HepG2 (cell line): ENCODE results near the gene RERE. TPM values are rescaled to one million over a fixed set of nuclear protein-coding genes. Genes with fewer than 3 reads are reported as not detected.

ENCODE experiments used
- ARNTL ChIP-seq: sonication (generic); formaldehyde crosslinking; IDR thresholded peaks from 2 replicates; pipeline ENCODE4 v1.4.0; 2020; ENCODE audit warnings: mild to moderate bottlenecking, missing genetic modification reagents
- BCLAF1 ChIP-seq: fragments of 450-650 bp; IDR thresholded peaks from 2 replicates; pipeline ENCODE4 v1.6.1; 2017; ENCODE audit warnings: mild to moderate bottlenecking
- GPN1 ChIP-seq: sonication (generic); formaldehyde crosslinking; IDR thresholded peaks from 2 replicates; pipeline ENCODE4 v1.5.1; 2020; ENCODE audit warnings: missing genetic modification reagents, borderline replicate concordance
- MEF2D ChIP-seq: sonication (generic); formaldehyde crosslinking; IDR thresholded peaks from 2 replicates; pipeline ENCODE4 v1.5.1; 2020; ENCODE audit warnings: mild to moderate bottlenecking, missing genetic modification reagents
- NFYC ChIP-seq: IDR thresholded peaks from 2 replicates; pipeline ENCODE4 v1.6.1; 2016; ENCODE audit warnings: missing genetic modification reagents, missing compliant biosample characterization
- ZHX1 ChIP-seq: sonication (generic); formaldehyde crosslinking; IDR thresholded peaks from 2 replicates; pipeline ENCODE4 v1.8.1; 2022; ENCODE audit warnings: low read depth, mild to moderate bottlenecking, missing genetic modification reagents
- ZNF260 ChIP-seq: sonication (generic); formaldehyde crosslinking; IDR thresholded peaks from 2 replicates; pipeline ENCODE4 v1.4.0; 2020; ENCODE audit warnings: missing genetic modification reagents, low read depth, mild to moderate bottlenecking, borderline replicate concordance
- ZNF407 ChIP-seq: sonication (generic); formaldehyde crosslinking; IDR thresholded peaks from one replicate; pipeline ENCODE4 v1.5.1; 2020; ENCODE audit warnings: mild to moderate bottlenecking, missing genetic modification reagents; ENCODE audit errors: not compliant biosample characterization
- ZNF710 ChIP-seq: sonication (generic); formaldehyde crosslinking; IDR thresholded peaks from 2 replicates; pipeline ENCODE4 v1.5.0; 2020; ENCODE audit warnings: mild to moderate bottlenecking, missing genetic modification reagents, borderline replicate concordance
- polyA plus RNA-seq, 8 experiments: library from polyadenylated mRNA; depleted of rRNA in 3 of 8; stranded (reverse) in 7 of 8; unstranded in 1 of 8; fragments of >200 nt; fragmentation: Illumina TruSeq in 4 of 8; extraction: Trizol in 4 of 8; gene quantifications; 2 replicates each; pipeline versions ENCODE4 v1.2.1 to v1.2.3, GENCODE V29; 2011 to 2016; ENCODE audit warnings: low read depth in 4 of 8, missing spikeins in 1 of 8, mixed read lengths in 1 of 8; ENCODE audit not compliant: insufficient read depth in 1 of 8
- total RNA-seq, 5 experiments: library from RNA; depleted of rRNA; stranded (reverse); fragments of >200 nt; fragmentation: Illumina TruSeq; extraction: Trizol; gene quantifications; 2 replicates each; pipeline ENCODE4 v1.2.3, GENCODE V29; 2016; ENCODE audit warnings: low read depth in 1 of 5

Gene RERE
- total and polyA plus RNA-seq, 2 of the 13 experiments (the other 11 are each of a cell fraction or from before 2014, with no cell fraction given) = 18.3 to 21.9 TPM

- TF ChIP-seq ZNF407 (CRISPR knock-in tag) (no peak), GPN1 (CRISPR knock-in tag) (no peak), ZNF260 (CRISPR knock-in tag) (no peak), BCLAF1 (no peak), ZHX1 (CRISPR knock-in tag) (peak; percentile 86; the same call in 1 of the 2 replicates), ARNTL (CRISPR knock-in tag) (peak; percentile 69; the same call in 1 of the 2 replicates), ZNF710 (CRISPR knock-in tag) (peak; percentile 29; the same call in 1 of the 2 replicates), MEF2D (CRISPR knock-in tag) (peak; percentile 95), NFYC (peak; percentile 46; the same call in 1 of the 2 replicates)
Measured at GRCh38 chr1:8742022-8742924, 75.2 kb downstream of the RERE start (continued).
